ENCODE data around the gene PRAMEF14. TPM values are rescaled to one million over a fixed set of nuclear protein-coding genes. Genes with fewer than 3 reads are reported as not detected.
A peak's percentile ranks its signal among the peaks of the same experiment; 100 is the strongest.
"Not testable (repeated sequence)": the region's sequence is repeated elsewhere in the genome, so short reads cannot be mapped to it uniquely, and the experiment has no call there.

Gene PRAMEF14, protein sequence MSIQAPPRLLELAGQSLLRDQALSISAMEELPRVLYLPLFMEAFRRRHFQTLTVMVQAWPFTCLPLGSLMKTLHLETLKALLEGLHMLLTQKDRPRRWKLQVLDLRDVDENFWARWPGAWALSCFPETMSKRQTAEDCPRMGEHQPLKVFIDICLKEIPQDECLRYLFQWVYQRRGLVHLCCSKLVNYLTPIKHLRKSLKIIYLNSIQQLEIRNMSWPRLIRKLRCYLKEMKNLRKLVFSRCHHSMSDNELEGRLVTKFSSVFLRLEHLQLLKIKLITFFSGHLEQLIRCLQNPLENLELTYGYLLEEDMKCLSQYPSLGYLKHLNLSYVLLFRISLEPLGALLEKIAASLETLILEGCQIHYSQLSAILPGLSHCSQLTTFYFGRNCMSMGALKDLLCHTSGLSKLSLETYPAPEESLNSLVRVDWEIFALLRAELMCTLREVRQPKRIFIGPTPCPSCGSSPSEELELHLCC
- not detected for polyA plus RNA-seq

- not testable (repeated sequence) for H3K4me3 Mint-ChIP-seq; H3K9me3 Mint-ChIP-seq; H3K27me3 Mint-ChIP-seq (ENCODE audit: low read depth in 3 of 3); H3K4me1 Mint-ChIP-seq; H3K36me3 Mint-ChIP-seq; H3K27ac Mint-ChIP-seq; DNase-seq
Measured at GRCh38 chr1:13347034-13347433, at the start of gene PRAMEF14. PRAMEF14 (minus strand) TSS chr1:13347134; CDS start chr1:13345314, 1,820 bp downstream.

- not testable (repeated sequence) for H3K4me1 Mint-ChIP-seq; H3K4me3 Mint-ChIP-seq; H3K9me3 Mint-ChIP-seq; H3K36me3 Mint-ChIP-seq; DNase-seq; H3K27me3 Mint-ChIP-seq (ENCODE audit: low read depth in 3 of 3); H3K27ac Mint-ChIP-seq
Measured at GRCh38 chr1:13395311-13395710, 48.4 kb upstream of the PRAMEF14 start.

- not testable (repeated sequence) for H3K4me3 Mint-ChIP-seq; H3K9me3 Mint-ChIP-seq; DNase-seq; H3K27ac Mint-ChIP-seq; H3K4me1 Mint-ChIP-seq; H3K27me3 Mint-ChIP-seq (ENCODE audit: low read depth in 3 of 3); H3K36me3 Mint-ChIP-seq
Measured at GRCh38 chr1:13394761-13395160, 47.8 kb upstream of the PRAMEF14 start.

DNA sequence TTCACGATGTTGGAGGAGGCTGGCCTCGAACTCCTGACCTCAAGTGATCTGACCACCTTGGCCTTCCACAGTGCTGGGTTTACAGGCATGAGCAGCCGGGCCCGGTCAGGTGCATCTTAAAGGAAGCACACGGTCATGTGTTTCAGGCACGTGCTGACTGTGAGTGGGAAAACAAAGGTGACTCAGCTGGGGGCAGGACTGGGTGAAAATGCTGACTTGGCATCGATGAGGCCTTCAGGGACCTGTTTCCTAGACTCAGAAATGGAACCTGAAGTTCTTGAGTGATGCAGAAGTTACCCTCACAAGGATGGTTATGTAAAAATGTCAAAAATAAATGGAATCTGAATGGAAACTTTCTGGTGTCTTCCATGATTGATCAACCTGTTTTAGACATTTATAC lies 46.1 kb upstream of the PRAMEF14 start:
- H3K9me3 Mint-ChIP-seq; H3K27me3 Mint-ChIP-seq (ENCODE audit: low read depth in 3 of 3); H3K27ac Mint-ChIP-seq: not testable (repeated sequence)

GRCh38 chr1:13389332-13389731 lies 42.4 kb upstream of the PRAMEF14 start, which contains the start of gene PRAMEF17:
PRAMEF17 (plus strand) TSS chr1:13389632; CDS start chr1:13389658, 26 bp downstream.
- H3K27ac Mint-ChIP-seq; H3K9me3 Mint-ChIP-seq; DNase-seq; H3K27me3 Mint-ChIP-seq (ENCODE audit: low read depth in 3 of 3); H3K36me3 Mint-ChIP-seq; H3K4me1 Mint-ChIP-seq; H3K4me3 Mint-ChIP-seq: not testable (repeated sequence)

More for the DNA sequence above, 46.1 kb upstream of the PRAMEF14 start:
- not testable (repeated sequence) for H3K4me1 Mint-ChIP-seq, H3K4me3 Mint-ChIP-seq, DNase-seq, H3K36me3 Mint-ChIP-seq

DNA sequence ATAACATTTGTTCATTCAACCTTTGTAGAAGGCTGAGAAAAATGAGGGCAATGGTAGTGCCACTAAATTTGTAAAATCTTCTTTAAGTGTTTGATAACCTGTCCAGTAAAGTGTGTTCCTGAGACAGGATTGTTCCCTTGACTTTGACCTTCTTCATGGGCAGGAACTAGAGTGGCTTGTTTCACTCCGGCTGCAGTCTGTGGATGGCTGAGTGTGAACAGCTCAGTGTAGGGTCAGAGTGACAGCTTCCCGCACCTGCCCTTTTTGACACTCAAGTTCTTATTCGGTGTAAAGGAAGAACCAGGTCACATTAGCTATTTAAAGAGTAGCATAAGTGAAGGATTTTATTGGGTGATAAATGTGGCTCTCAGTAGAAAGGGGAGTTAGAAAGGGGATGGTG lies 33.4 kb upstream of the PRAMEF14 start:
- not testable (repeated sequence) for H3K4me1 Mint-ChIP-seq; H3K27me3 Mint-ChIP-seq (ENCODE audit: low read depth in 3 of 3)

DNA sequence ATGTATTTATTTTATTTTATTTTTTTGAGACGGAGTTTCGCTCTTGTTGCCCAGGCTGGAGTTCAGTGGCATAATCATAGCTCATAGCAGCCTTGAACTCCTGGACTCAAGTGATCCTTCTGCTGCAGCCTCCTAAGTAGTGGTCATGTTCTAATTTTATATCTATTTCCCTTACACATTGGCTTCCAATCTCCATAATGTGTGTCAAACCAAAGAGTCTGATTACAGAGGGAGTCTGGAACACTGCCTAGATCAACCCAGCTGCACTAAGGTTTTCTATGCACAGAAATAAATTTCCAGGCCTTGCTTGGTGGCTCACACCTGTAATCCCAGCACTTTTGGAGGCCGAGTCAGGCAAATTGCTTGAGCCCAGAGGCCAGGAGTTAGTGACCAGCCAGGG lies 32.0 kb upstream of the PRAMEF14 start:
- H3K27me3 Mint-ChIP-seq (ENCODE audit: low read depth in 3 of 3); H3K36me3 Mint-ChIP-seq; H3K9me3 Mint-ChIP-seq; H3K4me3 Mint-ChIP-seq; H3K4me1 Mint-ChIP-seq; DNase-seq; H3K27ac Mint-ChIP-seq: not testable (repeated sequence)

More for the DNA sequence above, 33.4 kb upstream of the PRAMEF14 start:
- H3K27ac Mint-ChIP-seq, H3K9me3 Mint-ChIP-seq, H3K4me3 Mint-ChIP-seq, DNase-seq, H3K36me3 Mint-ChIP-seq: not testable (repeated sequence)

- not testable (repeated sequence) for DNase-seq; H3K4me3 Mint-ChIP-seq; H3K36me3 Mint-ChIP-seq; H3K9me3 Mint-ChIP-seq; H3K27me3 Mint-ChIP-seq (ENCODE audit: low read depth in 3 of 3); H3K4me1 Mint-ChIP-seq; H3K27ac Mint-ChIP-seq
Measured at GRCh38 chr1:13368544-13368943, 21.6 kb upstream of the PRAMEF14 start.

DNA sequence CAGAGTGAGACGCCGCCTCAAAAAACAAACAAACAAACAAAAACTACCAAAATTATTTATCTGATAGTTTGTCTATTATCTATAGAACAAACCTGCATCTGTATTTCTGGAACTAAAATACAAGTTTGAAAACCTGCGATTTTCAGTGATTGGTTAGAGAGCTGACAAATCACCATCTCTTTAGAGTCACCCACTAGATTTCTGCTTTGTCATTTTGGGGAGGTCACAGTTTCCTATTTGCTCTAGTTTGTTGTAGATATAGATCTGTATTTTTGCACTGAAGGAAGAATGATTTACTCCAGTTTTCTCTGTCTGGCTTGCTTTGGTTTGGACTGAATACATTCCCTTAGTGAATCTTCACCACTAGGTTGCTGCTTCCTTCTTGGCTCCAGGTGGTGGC lies 19.6 kb upstream of the PRAMEF14 start:
- H3K27ac Mint-ChIP-seq; DNase-seq; H3K4me3 Mint-ChIP-seq; H3K9me3 Mint-ChIP-seq; H3K4me1 Mint-ChIP-seq; H3K27me3 Mint-ChIP-seq (ENCODE audit: low read depth in 3 of 3); H3K36me3 Mint-ChIP-seq: not testable (repeated sequence)

- DNase-seq; H3K36me3 Mint-ChIP-seq; H3K27ac Mint-ChIP-seq; H3K4me1 Mint-ChIP-seq; H3K27me3 Mint-ChIP-seq (ENCODE audit: low read depth in 3 of 3); H3K9me3 Mint-ChIP-seq; H3K4me3 Mint-ChIP-seq: not testable (repeated sequence)
Measured at GRCh38 chr1:13364928-13365327, 18.0 kb upstream of the PRAMEF14 start.

DNA sequence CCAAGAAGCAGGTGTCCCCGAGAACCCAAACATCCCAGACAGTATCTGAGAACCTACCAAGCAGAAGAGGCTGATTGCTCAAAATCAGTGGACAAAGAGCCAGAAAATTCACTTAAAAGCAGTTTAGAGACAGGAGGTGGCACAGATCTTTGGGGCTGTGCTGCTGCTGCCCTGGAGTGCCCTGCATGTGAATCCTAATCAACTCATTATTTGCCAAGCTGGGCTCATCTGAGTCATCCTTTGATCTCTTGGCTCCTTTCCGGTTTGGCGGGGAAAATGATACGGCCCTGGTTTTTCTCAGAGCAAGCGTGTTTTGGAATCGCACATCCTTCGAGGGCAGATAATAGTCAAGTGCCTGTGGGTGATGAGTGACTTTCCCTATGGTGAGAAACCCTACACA lies 15.4 kb upstream of the PRAMEF14 start:
- not testable (repeated sequence) for H3K4me3 Mint-ChIP-seq; H3K9me3 Mint-ChIP-seq; H3K27me3 Mint-ChIP-seq (ENCODE audit: low read depth in 3 of 3); DNase-seq; H3K4me1 Mint-ChIP-seq; H3K36me3 Mint-ChIP-seq; H3K27ac Mint-ChIP-seq

DNA sequence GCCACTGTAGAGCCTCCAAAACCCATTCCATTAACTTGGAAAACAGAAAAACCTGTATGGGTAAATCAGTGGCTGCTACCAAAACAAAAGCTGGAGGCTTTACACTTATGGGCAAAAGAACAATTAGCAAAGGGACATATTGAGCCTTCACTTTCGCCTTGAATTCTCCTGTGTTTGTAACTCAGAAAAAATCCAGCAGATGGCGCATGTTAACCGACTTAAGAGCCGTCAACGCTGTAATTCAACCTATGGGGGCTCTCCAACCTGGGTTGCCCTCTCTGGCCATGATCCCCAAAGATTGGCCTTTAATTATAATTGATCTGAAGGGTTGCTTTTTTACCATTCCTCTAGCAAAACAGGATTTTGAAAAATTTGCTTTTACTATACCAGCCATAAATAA lies 9.8 kb upstream of the PRAMEF14 start:
- H3K27ac Mint-ChIP-seq; H3K4me3 Mint-ChIP-seq; H3K4me1 Mint-ChIP-seq; H3K27me3 Mint-ChIP-seq (ENCODE audit: low read depth in 3 of 3); H3K36me3 Mint-ChIP-seq: not testable (repeated sequence)
- peak in 2 of 3 donors; percentile 3 to 15 for DNase-seq
- H3K9me3 Mint-ChIP-seq, result peaks cover 0 to 19% (median 8%) of the 10 kb centered on the region in 6 donors

DNA sequence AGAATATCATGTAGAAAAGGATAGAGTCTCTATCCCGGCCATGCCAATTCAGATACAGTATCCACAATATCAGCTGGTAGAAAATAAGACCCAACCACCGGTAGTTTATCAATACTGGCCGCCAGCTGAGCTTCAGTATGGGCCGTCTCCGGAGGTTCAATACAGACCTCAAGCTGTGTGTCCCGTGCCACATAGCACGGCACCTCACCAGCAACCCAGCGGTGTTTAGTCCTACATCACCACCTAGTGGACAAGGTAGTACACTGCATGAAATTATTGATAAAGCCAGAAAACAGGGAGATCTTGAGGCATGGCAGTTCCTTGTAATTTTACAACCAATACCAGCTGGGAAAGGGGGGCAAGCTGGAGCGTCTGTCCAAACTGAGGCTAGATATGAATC lies 7.5 kb upstream of the PRAMEF14 start:
- H3K9me3 Mint-ChIP-seq, result peaks cover 0 to 19% (median 8%) of the 10 kb centered on the region in 6 donors
- H3K4me3 Mint-ChIP-seq; H3K27me3 Mint-ChIP-seq (ENCODE audit: low read depth in 3 of 3); DNase-seq; H3K27ac Mint-ChIP-seq; H3K4me1 Mint-ChIP-seq; H3K36me3 Mint-ChIP-seq: not testable (repeated sequence)

- not testable (repeated sequence) for DNase-seq; H3K36me3 Mint-ChIP-seq; H3K4me1 Mint-ChIP-seq; H3K27ac Mint-ChIP-seq; H3K27me3 Mint-ChIP-seq (ENCODE audit: low read depth in 3 of 3); H3K4me3 Mint-ChIP-seq
- peaks cover 0 to 19% (median 8%) of the 10 kb centered on the region in 6 donors for H3K9me3 Mint-ChIP-seq
Measured at GRCh38 chr1:13353476-13353875, 6.5 kb upstream of the PRAMEF14 start.

- H3K9me3 Mint-ChIP-seq; H3K27ac Mint-ChIP-seq; H3K36me3 Mint-ChIP-seq; DNase-seq; H3K27me3 Mint-ChIP-seq (ENCODE audit: low read depth in 3 of 3); H3K4me3 Mint-ChIP-seq; H3K4me1 Mint-ChIP-seq: not testable (repeated sequence)
Measured at GRCh38 chr1:13342496-13342895, 4.4 kb downstream of the PRAMEF14 start.
